GM12892 (cell line): ENCODE measurements around the gene MAP3K9.

ENCODE experiments used
- POLR2A ChIP-seq: IDR thresholded peaks from 2 replicates; pipeline ENCODE4 v1.6.1; 2011; ENCODE audit warnings: low read depth, low read length, control low read depth
- POLR2AphosphoS5 ChIP-seq: IDR thresholded peaks from 2 replicates; pipeline ENCODE4 v1.6.1; 2011; ENCODE audit warnings: low read depth, low read length, control low read depth

DNA sequence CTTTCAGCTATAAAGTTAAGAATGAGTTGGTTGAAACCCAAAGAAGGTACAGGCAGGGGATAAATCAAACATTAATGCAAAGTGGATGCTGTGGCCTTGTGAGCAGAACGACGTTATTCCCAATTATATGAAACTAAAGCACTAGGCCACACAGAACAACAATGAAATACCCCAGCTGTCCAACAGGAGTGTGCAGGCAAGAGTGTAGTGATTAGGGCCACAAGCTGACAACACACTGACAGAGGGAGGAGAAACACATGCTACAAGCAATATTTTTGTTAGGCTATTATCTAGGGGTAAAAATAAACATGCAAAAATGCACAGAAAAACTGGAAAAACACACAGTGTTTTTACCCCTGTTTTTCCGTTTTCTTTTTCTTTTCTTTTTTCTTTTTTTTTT, 15.0 kb downstream of the MAP3K9 start:
- TF ChIP-seq POLR2A (no peak), POLR2AphosphoS5 (no peak)
